ENCODE results near the gene FGFRL1.

DNA sequence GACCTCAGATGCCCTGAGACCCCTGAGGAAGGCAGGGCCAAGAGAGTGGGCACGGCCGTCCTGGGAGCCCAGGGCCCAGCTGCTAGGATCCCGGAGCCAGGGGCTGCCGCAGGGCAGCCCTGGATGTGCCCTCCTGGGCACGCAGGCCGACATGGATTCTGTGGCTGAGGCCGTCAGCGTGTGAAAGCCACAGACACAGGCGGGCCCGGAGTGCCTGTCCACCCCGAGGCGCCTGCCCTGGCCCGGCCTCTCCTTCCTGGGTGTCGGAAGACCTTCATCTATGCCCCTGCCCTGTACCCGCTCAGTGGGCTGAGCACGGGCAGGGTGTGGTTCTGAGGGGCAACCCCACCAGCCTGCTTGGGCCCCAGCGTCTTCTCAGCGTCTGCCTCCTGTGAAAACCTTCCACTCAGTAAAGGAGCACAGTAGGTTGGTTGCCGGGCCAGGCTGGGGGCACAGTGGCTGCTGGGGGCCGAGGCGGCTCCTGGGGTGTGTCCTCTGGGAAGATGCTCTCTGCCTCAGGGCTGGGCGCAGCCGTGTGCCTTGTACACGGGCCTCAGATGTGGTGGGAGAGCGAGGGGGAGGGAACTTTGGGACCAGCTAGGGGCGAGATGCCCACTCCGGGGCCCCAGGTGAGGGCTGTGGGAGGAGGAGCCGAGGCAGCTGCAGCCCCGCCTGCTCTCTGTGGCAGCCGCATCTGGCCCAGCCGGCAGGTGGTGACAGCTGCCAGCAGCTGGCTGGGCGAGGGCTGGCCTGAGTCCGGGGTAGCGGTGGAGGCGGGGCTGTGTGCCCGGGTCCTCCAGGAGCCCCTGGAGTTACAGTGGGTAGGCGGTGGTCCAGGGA, 20.8 kb downstream of the FGFRL1 start:
- TF ChIP-seq EZH2phosphoT487 (IDR thresholded peaks at IDR 0.05; ENCODE audit: insufficient read depth, low read depth), result no peak
- no peak for TF ChIP-seq EZH2 (IDR thresholded peaks at IDR 0.05; ENCODE audit: insufficient read depth, poor library complexity, severe bottlenecking)

Data from GM23248 (cell line).